Fibroblast of peridontal ligament (primary cell): ENCODE measurements around the gene THSD7B.
"Not testable (repeated sequence)": the region's sequence is repeated elsewhere in the genome, so short reads cannot be mapped to it uniquely, and the experiment has no call there.

ENCODE experiments used
- DNase-seq: peaks from one replicate; pipeline ENCODE4 v3.0.0-alpha.2; 2010; ENCODE audit errors: extremely low read depth

Gene THSD7B

GRCh38 chr2:137039482-137040152 lies 274.3 kb downstream of the THSD7B start:
- DNase-seq = no peak

- DNase-seq = no peak
These were observed 282.0 kb downstream of the THSD7B start for GRCh38 chr2:137047369-137047768.

DNA sequence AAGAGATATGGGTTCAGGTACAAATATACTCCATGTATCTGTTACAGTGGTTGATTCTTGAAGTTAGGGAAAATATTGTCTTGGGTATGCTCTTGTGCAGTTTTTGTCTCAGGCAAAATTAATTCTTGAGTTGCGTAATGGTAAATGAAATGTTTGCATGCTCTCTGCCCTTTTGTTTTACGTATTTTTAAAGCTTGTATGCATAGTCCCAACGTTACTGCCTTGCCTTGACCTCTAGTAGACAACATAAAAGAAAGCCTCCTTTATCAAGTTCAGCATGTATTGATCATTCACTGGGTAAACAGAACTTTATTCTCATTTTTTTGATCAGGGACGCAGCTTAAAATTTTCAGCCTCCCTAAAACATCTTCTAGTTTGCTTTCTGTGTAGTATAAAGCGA lies 283.1 kb downstream of the THSD7B start:
- no peak for DNase-seq

GRCh38 chr2:137049518-137049917 lies 284.2 kb downstream of the THSD7B start:
- no peak for DNase-seq

GRCh38 chr2:137050949-137051348 lies 285.6 kb downstream of the THSD7B start:
- no peak for DNase-seq

DNA sequence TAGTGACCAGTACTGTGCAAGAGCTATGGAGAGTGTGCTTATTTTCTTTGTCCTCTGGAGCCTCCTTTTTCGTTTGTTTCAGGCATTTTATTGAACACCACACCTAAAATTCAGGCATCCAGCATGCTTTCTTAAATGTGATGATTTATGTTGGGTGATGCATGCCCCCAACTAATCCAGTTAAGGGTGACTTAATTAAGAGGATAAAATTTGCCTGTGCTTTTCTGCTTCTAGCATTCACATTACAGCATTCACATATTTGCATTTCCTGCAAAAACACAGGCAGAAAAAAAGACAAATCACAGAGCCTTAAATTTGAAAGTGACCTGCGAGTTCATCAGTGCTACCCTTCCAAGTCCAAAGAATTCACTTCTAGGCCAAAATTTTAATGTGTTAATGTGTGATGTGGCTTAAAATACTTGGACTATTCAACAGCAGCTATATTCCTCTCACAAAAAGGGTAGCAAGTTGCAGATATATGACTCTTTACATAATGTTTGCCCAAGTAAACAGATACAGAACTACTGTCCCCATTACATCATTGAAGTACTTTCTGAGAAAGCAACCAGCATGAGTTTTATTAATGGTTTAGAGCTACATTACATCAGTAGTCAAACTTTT lies 286.5 kb downstream of the THSD7B start:
- no peak for DNase-seq

GRCh38 chr2:137056704-137057103 lies 291.4 kb downstream of the THSD7B start:
- DNase-seq = no peak

- DNase-seq = not testable (repeated sequence)
These were observed 310.9 kb downstream of the THSD7B start for GRCh38 chr2:137076111-137076765.

DNA sequence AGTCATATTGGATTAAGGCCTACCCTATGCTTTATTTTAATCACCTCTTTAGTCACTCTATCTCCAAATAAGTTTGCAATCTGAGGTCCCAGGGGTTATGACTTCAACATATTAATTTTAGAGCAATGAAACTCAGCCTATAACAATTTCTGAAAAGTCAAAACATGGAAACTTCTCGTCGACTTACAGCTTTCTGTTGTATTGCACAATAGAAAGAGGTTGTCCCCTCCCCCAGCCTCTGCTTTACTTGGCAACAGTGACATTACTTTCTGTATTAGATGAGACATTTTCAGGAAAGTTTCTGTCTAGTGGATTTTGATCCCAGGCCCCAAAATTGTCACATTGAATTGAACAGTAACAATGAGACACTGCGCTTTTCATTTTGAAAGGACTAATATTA lies 326.4 kb downstream of the THSD7B start:
- no peak for DNase-seq

GRCh38 chr2:137093116-137093515 lies 327.8 kb downstream of the THSD7B start:
- DNase-seq = no peak

GRCh38 chr2:137096187-137096586 lies 330.8 kb downstream of the THSD7B start:
- no peak for DNase-seq

GRCh38 chr2:137096693-137097092 lies 331.3 kb downstream of the THSD7B start:
- DNase-seq = no peak

- not testable (repeated sequence) for DNase-seq
These were observed 336.5 kb downstream of the THSD7B start for GRCh38 chr2:137101814-137102213.

DNA sequence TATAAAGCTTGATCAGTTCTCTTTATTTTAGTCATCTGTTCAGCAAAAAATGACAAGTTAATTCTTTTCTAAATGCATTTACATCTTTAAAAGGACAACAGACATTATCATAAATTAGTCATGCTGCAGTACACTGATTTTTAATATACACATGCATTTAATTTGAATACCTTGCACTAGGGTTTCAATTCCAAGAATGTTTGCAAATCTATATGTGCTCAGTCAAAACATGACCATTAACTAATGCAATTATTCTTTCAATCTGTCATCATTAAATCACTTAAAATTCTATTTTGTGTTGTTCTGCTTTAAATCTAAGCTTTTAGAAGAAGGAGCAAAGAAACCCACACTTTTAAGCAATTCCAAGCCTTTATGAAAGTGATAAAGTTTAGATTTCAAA lies 342.6 kb downstream of the THSD7B start:
- no peak for DNase-seq

GRCh38 chr2:137111896-137112295 lies 346.6 kb downstream of the THSD7B start:
- no peak for DNase-seq

DNA sequence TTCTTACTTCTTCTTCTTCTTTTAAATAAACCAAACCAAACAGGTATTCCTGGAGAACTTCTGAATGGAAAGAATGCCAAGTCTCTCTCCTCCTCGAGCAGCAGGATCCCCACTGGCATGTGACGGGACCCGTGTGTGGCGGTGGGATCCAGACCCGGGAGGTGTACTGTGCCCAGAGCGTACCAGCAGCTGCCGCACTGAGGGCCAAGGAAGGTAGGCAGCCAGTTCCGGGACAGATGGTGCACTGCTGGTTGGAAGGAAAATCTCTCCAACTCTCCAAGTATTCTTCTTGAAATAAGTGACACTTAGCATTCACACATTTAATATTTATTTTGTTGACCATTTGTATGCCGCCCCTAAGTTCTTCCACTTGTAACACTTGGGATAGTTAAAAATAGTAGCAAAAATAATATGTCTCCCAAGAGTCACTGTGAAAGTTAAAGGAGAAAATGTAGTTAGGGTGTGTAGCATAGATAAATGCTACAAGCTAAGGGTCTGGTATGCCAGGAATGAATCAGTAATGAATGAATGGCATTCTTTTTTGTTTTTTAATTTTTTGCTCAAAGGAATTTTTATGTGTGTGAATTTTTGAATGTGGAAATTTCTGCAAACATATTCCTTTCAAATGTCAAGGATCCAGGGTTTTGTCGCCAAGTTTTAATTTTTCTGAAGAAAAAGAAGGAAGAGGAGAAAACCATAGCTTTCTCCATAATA lies 349.9 kb downstream of the THSD7B start:
- no peak for DNase-seq

GRCh38 chr2:137115795-137116089 lies 350.4 kb downstream of the THSD7B start:
- DNase-seq = no peak

- no peak for DNase-seq
These were observed 352.0 kb downstream of the THSD7B start for GRCh38 chr2:137117385-137117784.

DNA sequence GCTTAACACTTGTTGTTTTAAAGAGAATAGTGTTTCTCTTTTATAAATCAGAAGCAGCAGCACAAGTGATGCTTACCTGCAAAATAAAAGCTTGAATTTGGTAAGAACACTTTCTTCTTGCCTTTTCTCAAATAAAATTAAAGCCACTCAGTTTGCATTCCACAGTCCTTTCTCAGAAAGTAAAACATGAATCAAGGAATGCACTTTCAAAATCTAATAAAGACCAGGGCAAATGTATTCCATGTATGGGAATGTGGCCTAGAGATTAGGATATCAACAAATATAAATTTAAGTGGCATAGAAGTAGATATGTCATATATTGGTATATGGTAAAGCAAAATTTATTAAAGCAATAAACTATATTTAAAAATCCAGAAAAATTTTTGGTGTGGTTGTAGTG lies 352.8 kb downstream of the THSD7B start:
- DNase-seq = no peak

- DNase-seq = no peak
These were observed 357.9 kb downstream of the THSD7B start for GRCh38 chr2:137123226-137123625.

DNA sequence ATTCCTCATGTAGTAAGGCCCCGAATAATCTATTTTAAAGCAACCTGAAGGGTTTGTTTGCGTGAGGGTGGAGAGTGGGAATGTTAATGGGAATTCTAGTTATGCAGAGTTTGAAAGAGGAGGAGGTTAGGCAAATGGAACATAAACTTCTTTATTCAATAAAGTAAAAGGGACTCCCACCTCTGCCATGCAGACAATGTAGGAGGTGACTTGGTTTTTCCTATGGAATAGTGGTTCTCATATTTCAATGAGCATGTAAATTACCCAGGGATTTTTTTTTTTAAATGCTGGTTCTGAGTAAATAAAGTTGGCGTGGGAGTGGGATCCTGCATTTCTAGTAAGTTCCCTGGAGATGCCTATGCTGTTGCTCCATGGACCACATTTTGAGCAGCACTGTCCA lies 367.9 kb downstream of the THSD7B start:
- DNase-seq = no peak

GRCh38 chr2:137138263-137138662 lies 372.9 kb downstream of the THSD7B start:
- no peak for DNase-seq

DNA sequence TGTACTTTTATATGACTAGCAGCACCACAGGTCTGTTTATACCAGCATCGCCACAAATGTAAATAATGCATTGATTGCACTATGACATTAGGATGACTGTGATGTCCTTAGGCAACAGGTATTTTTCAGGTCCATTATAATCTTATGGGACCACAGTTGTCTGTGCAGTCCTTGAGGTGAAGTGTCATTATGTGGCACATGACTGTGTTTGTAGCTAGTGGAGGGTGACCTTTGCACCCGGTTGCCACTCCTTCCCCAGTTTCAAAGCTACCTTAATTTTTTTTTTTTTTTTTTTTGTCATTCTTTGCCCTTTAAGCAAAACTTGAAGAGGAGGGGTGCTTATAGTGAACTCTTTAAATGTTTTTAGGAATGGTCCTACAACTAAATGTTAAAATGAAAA lies 386.4 kb downstream of the THSD7B start:
- no peak for DNase-seq
